ENCODE results near the gene CWH43. TPM values are rescaled to one million over a fixed set of nuclear protein-coding genes. Genes with fewer than 3 reads are reported as not detected.

Gene CWH43
- total RNA-seq, 1 donor from 2014 or later = 3.7 TPM

Other genes starting within 250 kb of the CWH43 start
- gene FRYL, start 206.0 kb upstream of the CWH43 start, total RNA-seq = 43.2 and 58.8 TPM in 2 replicates
- 81.0 and 97.1 TPM in 2 replicates for gene OCIAD1, start 155.2 kb upstream of the CWH43 start, total RNA-seq
- gene OCIAD2, start 79.5 kb upstream of the CWH43 start, total RNA-seq = 162 and 415 TPM in 2 replicates